ENCODE results near the gene TCEAL7. TPM values are rescaled to one million over a fixed set of nuclear protein-coding genes. Genes with fewer than 3 reads are reported as not detected.

The TCEAL7 gene
- total RNA-seq, 6 experiments from 2014 or later: 0.34 to 1.2 (median 0.62) TPM; not detected in 3

DNA sequence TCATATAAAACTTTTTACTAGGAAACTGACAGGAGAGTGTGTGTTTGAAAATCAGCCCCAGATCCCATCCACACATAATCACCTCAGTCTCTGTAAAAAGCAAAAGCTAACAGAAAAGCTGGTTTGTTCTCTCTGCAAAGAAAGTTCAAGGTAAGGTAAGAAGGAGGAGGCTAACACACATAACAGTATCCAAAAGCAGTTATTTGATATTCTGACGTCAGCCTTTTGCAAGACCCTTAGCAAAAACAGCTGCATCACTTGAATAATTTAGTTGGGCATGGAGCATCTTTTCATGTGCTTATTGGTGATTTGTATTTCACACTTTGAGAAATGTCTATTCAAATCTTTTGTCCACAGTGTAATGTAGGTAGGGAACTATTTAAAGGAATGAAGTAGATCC is 31.8 kb downstream of the TCEAL7 start:
- Histone ChIP-seq H3K9me3 (no peaks in the 10 kb centered on the region), H3K27ac (no peak overlapping the region), H3K36me3 (no peaks in the 10 kb centered on the region), H3K4me1 (no peaks in the 10 kb centered on the region), H3K27me3 (peaks cover 0 to 8% of the 10 kb centered on the region in 2 donors), H3K4me3 (no peak overlapping the region)
- ATAC-seq (no peak), DNase-seq (no peak)
- TF ChIP-seq POLR2A (IDR thresholded peaks at IDR 0.05) (no peak), CTCF (IDR thresholded peaks at IDR 0.05) (no peak)
- intact Hi-C loops (cut with DNase I): no loop called here
- 10% methylated on average over 1 of the region's 1 CpG for WGBS (ENCODE audit: insufficient coverage, low coverage, low lambda C conversion rate, missing lambda C conversion rate)

DNA sequence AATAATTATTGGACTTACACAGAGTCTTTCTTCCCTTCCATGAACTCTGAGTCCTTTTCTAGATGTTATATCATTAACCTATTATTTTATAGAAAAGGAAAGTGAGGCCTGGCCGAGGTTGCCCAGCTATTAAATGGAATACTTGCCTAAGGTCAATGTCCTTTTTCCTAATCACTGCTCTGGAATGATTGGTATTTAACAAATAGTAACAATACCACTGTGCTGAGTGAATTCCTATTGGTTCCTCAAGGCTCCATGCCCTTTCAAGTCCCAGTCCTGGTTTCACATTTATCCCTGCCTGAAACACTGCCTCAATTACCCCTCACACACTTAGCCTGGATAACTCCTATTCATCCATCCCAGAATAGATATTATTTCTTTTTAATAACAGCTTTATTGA is 32.4 kb downstream of the TCEAL7 start:
- no peaks in the 10 kb centered on the region for H3K4me1 ChIP-seq
- intact Hi-C loops (cut with DNase I): no loop called here
- no peaks in the 10 kb centered on the region for H3K9me3 ChIP-seq
- peaks cover 0 to 8% of the 10 kb centered on the region in 2 donors for H3K27me3 ChIP-seq
- H3K36me3 ChIP-seq: no peaks in the 10 kb centered on the region
- ATAC-seq (peak in 1 of 4 donors; percentile 79), DNase-seq (no peak)
- no peak for TF ChIP-seq POLR2A (IDR thresholded peaks at IDR 0.05)
- TF ChIP-seq CTCF (IDR thresholded peaks at IDR 0.05): no peak
- 13% methylated on average over 1 of the region's 1 CpG for WGBS (ENCODE audit: insufficient coverage, low coverage, low lambda C conversion rate, missing lambda C conversion rate)
- H3K27ac ChIP-seq: no peak overlapping the region
- H3K4me3 ChIP-seq: no peak overlapping the region

GRCh38 chrX:103363046-103363445 is 33.0 kb downstream of the TCEAL7 start:
- no peak for DNase-seq
- Histone ChIP-seq H3K4me1 (no peaks in the 10 kb centered on the region), H3K27ac (no peak overlapping the region), H3K9me3 (no peaks in the 10 kb centered on the region), H3K4me3 (no peak overlapping the region), H3K36me3 (no peaks in the 10 kb centered on the region), H3K27me3 (peaks cover 0 to 8% of the 10 kb centered on the region in 2 donors)
- no peak for ATAC-seq
- TF ChIP-seq POLR2A (IDR thresholded peaks at IDR 0.05): no peak
- intact Hi-C loops (cut with DNase I): no loop called here
- 81% methylated on average over 2 of the region's 2 CpGs for WGBS (ENCODE audit: insufficient coverage, low coverage, low lambda C conversion rate, missing lambda C conversion rate)

GRCh38 chrX:103367502-103367901 is 37.5 kb downstream of the TCEAL7 start:
- TF ChIP-seq CTCF (IDR thresholded peaks at IDR 0.05) (no peak), POLR2A (IDR thresholded peaks at IDR 0.05) (no peak)
- H3K9me3 ChIP-seq: no peaks in the 10 kb centered on the region
- H3K36me3 ChIP-seq: no peaks in the 10 kb centered on the region
- H3K27ac ChIP-seq: no peak overlapping the region
- no CpG with 5 or more reads among the region's 1 CpG for WGBS (ENCODE audit: insufficient coverage, low coverage, low lambda C conversion rate, missing lambda C conversion rate)
- no peak for DNase-seq
- H3K4me3 ChIP-seq: no peak overlapping the region
- no peaks in the 10 kb centered on the region for H3K4me1 ChIP-seq
- peaks cover 0 to 13% of the 10 kb centered on the region in 2 donors for H3K27me3 ChIP-seq
- intact Hi-C loops (cut with DNase I): no loop called here
- ATAC-seq: no peak

GRCh38 chrX:103369479-103369878 is 39.4 kb downstream of the TCEAL7 start:
- H3K27ac ChIP-seq: no peak overlapping the region
- peaks cover 0 to 13% of the 10 kb centered on the region in 2 donors for H3K27me3 ChIP-seq
- H3K4me3 ChIP-seq: no peak overlapping the region
- no peaks in the 10 kb centered on the region for H3K9me3 ChIP-seq
- TF ChIP-seq POLR2A (IDR thresholded peaks at IDR 0.05): no peak
- no peak for TF ChIP-seq CTCF (IDR thresholded peaks at IDR 0.05)
- DNase-seq: no peak
- H3K4me1 ChIP-seq: no peaks in the 10 kb centered on the region
- intact Hi-C loops (cut with DNase I): no loop called here
- no peak for ATAC-seq
- H3K36me3 ChIP-seq: no peaks in the 10 kb centered on the region

Data from right lobe of liver (tissue), 6 donors.